Thyroid gland (tissue), 4 donors: ENCODE measurements around the gene IFT88. TPM values are rescaled to one million over a fixed set of nuclear protein-coding genes. Genes with fewer than 3 reads are reported as not detected.
A peak's percentile ranks its signal among the peaks of the same experiment; 100 is the strongest.

Experiments used
- DNase-seq, 2 donors: peaks; one replicate each; pipeline ENCODE4 v3.0.0-alpha.2; 2019
- H3K27ac ChIP-seq, 3 donors: fragments of 200-600 bp; sonication (generic); 1 replicate in 2 of 3; 2 replicates in 1 of 3; pipeline ENCODE4 v1.5.1; 2016 to 2019; ENCODE audit warnings: mild to moderate bottlenecking in 1 of 3, moderate library complexity in 1 of 3
- H3K27me3 ChIP-seq: fragments of 200-600 bp; sonication (generic); one replicate; pipeline ENCODE4 v1.5.1; 2019
- H3K36me3 ChIP-seq, 2 donors: fragments of 200-600 bp; sonication (generic); one replicate each; pipeline ENCODE4 v1.5.1; 2016 to 2019
- H3K4me1 ChIP-seq, 2 donors: fragments of 200-600 bp; sonication (generic); one replicate each; pipeline ENCODE4 v1.5.1; 2017 to 2019
- H3K4me3 ChIP-seq, 3 donors: fragments of 200-600 bp; sonication (generic); replicated peaks in 1 of 3; 1 replicate in 2 of 3; 2 replicates in 1 of 3; pipeline ENCODE4 v1.5.1; 2016; ENCODE audit warnings: mild to moderate bottlenecking in 1 of 3
- H3K9me3 ChIP-seq: fragments of 200-600 bp; sonication (generic); one replicate; pipeline ENCODE4 v1.5.1; 2017
- CTCF ChIP-seq, 6 experiments: fragments of 200-600 bp in 3 of 6; fragments of 450-650 bp in 3 of 6; sonication (generic) in 3 of 6; IDR thresholded peaks; one replicate each; pipeline ENCODE4 v1.5.1; 2016 to 2019; ENCODE audit warnings: antibody characterized with exemption in 6 of 6, mild to moderate bottlenecking in 2 of 6, inconsistent platforms in 1 of 6, moderate library complexity in 1 of 6
- POLR2A ChIP-seq, 2 donors: fragments of 450-650 bp; IDR thresholded peaks; one replicate each; pipeline ENCODE4 v1.6.1; 2017; ENCODE audit warnings: antibody characterized with exemption in 2 of 2, mild to moderate bottlenecking in 2 of 2, moderate library complexity in 1 of 2
- WGBS, 2 donors: methylation state at CpG; one replicate each; pipeline ENCODE4 v1.1.5; 2017; 5-methylcytosine and 5-hydroxymethylcytosine counted together
- intact Hi-C: fragments of 100-400 bp; cut with DNase I; formaldehyde crosslinking; loops from one replicate; pipeline ENCODE4 v1.15.1; 2023
- total RNA-seq, 4 donors: library from RNA; depleted of rRNA; stranded (reverse); fragments of >200 nt; gene quantifications; one replicate each; pipeline ENCODE4 v1.2.3, GENCODE V29; 2016

IFT88 gene
- total RNA-seq, 4 donors from 2014 or later, result 30.2 to 59.5 (median 42.2) TPM

- WGBS, 2 donors, result 95 to 98% methylated on average over 5 of the region's 5 CpGs
- intact Hi-C loops, result no loop called here
Observed at GRCh38 chr13:20637811-20638210, 70.9 kb downstream of the IFT88 start.

GRCh38 chr13:20647758-20648157 lies 80.8 kb downstream of the IFT88 start:
- DNase-seq, result no peak
- Histone ChIP-seq H3K9me3 (no peaks in the 10 kb centered on the region), H3K4me1 (no peaks in the 10 kb centered on the region), H3K27ac (no peak overlapping the region), H3K4me3 (no peak overlapping the region), H3K27me3 (no peaks in the 10 kb centered on the region), H3K36me3 (no peaks in the 10 kb centered on the region)
- WGBS, 2 donors, result 92 to 97% methylated on average over 2 of the region's 2 CpGs
- intact Hi-C loops, result no loop called here
- TF ChIP-seq CTCF (IDR thresholded peaks at IDR 0.05), result no peak
- TF ChIP-seq POLR2A (IDR thresholded peaks at IDR 0.05), result no peak

More at GRCh38 chr13:20637811-20638210, 70.9 kb downstream of the IFT88 start:
- Histone ChIP-seq H3K27ac (no peak overlapping the region), H3K4me1 (no peaks in the 10 kb centered on the region), H3K27me3 (no peaks in the 10 kb centered on the region), H3K36me3 (no peaks in the 10 kb centered on the region), H3K4me3 (no peak overlapping the region), H3K9me3 (no peaks in the 10 kb centered on the region)
- DNase-seq, result no peak
- TF ChIP-seq CTCF (IDR thresholded peaks at IDR 0.05), result no peak
- TF ChIP-seq POLR2A (IDR thresholded peaks at IDR 0.05), result no peak

- WGBS, 2 donors, result 85 to 89% methylated on average over 4 of the region's 4 CpGs
- Histone ChIP-seq H3K36me3 (no peaks in the 10 kb centered on the region), H3K4me1 (no peaks in the 10 kb centered on the region), H3K27me3 (no peaks in the 10 kb centered on the region), H3K9me3 (no peaks in the 10 kb centered on the region), H3K27ac (no peak overlapping the region), H3K4me3 (no peak overlapping the region)
- DNase-seq, result no peak
- intact Hi-C loops, result no loop called here
- TF ChIP-seq POLR2A (IDR thresholded peaks at IDR 0.05) (no peak), CTCF (IDR thresholded peaks at IDR 0.05) (no peak)
Observed at GRCh38 chr13:20652946-20653345, 86.0 kb downstream of the IFT88 start.

GRCh38 chr13:20654156-20654555 lies 87.2 kb downstream of the IFT88 start:
- no peaks in the 10 kb centered on the region for H3K4me1 ChIP-seq
- H3K36me3 ChIP-seq, result no peaks in the 10 kb centered on the region
- no peak for DNase-seq
- TF ChIP-seq CTCF (IDR thresholded peaks at IDR 0.05) (no peak), POLR2A (IDR thresholded peaks at IDR 0.05) (no peak)
- no peaks in the 10 kb centered on the region for H3K9me3 ChIP-seq
- no peak overlapping the region for H3K4me3 ChIP-seq
- WGBS, 2 donors, result 88 to 97% methylated on average over 1 of the region's 1 CpG
- no peaks in the 10 kb centered on the region for H3K27me3 ChIP-seq
- H3K27ac ChIP-seq, result no peak overlapping the region
- intact Hi-C loops, result no loop called here

- WGBS, 2 donors, result 71 to 76% methylated on average over 5 of the region's 5 CpGs
- H3K9me3 ChIP-seq, result no peaks in the 10 kb centered on the region
- no peaks in the 10 kb centered on the region for H3K27me3 ChIP-seq
- H3K4me1 ChIP-seq, result no peaks in the 10 kb centered on the region
- no peak for TF ChIP-seq POLR2A (IDR thresholded peaks at IDR 0.05)
- no peak for TF ChIP-seq CTCF (IDR thresholded peaks at IDR 0.05)
- intact Hi-C loops, result no loop called here
- peak in 1 of 2 donors; percentile 4 for DNase-seq
- H3K4me3 ChIP-seq, result no peak overlapping the region
- H3K27ac ChIP-seq, result no peak overlapping the region
- no peaks in the 10 kb centered on the region for H3K36me3 ChIP-seq
Observed at GRCh38 chr13:20658451-20659040, 91.6 kb downstream of the IFT88 start.
